ENCODE data around the gene CDIPT.
"Not testable (repeated sequence)": the region's sequence is repeated elsewhere in the genome, so short reads cannot be mapped to it uniquely, and the experiment has no call there.

Gene CDIPT

DNA sequence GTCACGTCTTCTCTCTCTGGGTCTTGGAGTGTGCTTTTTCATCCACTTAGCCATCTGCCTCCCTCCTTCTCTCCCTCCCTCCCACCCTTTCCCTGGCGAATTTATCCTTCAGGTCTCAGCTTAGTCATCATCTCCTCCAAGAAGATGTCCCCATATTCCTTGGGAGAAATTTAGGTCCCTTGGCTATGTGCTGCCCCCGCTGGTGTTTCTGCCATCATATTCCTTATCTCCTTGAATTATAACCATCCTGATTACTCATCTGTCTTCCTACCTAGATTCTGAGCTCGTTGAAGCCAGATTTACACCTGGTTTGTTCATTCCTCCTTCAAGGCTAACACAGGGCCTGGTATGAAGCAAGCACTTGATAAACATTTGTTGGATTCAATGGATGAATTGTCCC is 31.3 kb upstream of the CDIPT start:
- TF ChIP-seq, protein P1, sequence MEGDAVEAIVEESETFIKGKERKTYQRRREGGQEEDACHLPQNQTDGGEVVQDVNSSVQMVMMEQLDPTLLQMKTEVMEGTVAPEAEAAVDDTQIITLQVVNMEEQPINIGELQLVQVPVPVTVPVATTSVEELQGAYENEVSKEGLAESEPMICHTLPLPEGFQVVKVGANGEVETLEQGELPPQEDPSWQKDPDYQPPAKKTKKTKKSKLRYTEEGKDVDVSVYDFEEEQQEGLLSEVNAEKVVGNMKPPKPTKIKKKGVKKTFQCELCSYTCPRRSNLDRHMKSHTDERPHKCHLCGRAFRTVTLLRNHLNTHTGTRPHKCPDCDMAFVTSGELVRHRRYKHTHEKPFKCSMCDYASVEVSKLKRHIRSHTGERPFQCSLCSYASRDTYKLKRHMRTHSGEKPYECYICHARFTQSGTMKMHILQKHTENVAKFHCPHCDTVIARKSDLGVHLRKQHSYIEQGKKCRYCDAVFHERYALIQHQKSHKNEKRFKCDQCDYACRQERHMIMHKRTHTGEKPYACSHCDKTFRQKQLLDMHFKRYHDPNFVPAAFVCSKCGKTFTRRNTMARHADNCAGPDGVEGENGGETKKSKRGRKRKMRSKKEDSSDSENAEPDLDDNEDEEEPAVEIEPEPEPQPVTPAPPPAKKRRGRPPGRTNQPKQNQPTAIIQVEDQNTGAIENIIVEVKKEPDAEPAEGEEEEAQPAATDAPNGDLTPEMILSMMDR (conservative IDR thresholded peaks at IDR 0.05; ENCODE audit: low read length) = no peak
- no peak for DNase-seq (ENCODE audit: low read depth)
- no peak overlapping the region for H3K4me3 ChIP-seq (ENCODE audit: low read length)

DNA sequence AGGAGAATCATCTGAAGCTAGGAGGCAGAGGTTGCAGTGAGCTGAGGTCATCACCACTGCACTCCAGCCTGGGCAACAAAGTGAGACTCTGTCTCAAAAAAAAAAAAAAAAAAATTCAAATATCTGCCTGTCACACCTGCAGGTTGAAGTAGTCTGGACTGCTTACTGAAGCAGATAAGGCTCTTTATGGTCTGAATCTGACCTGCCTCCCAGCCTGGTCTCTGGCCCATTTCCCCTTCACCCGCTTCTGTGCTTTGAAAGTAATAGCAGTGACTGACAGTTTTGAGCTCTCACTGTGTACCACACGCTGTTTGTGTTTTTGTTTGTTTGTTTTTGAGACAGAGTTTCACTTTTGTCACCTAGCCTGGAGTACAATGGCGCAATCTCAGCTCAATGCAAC is 30.5 kb upstream of the CDIPT start:
- TF ChIP-seq, protein P1 (conservative IDR thresholded peaks at IDR 0.05; ENCODE audit: low read length) = no peak
- no peak overlapping the region for H3K4me3 ChIP-seq (ENCODE audit: low read length)
- no peak for DNase-seq (ENCODE audit: low read depth)

DNA sequence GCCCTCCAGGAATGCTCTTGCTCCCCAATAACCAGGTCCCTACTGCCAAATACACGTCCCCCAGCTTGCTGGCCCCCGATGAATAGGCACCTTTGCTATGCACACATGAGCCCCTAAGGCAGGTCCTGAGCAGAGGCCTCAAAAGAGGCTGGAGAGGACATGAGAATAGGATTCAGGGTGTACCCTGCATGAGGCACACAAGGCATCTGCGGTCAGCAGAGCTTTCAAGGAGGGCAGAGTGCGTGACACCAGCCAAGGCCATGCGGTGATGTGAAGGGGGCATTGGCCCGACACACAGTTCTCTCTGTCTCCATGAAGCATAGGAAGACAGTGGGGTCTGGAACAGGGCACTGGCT is 29.4 kb upstream of the CDIPT start:
- DNase-seq (ENCODE audit: low read depth) = no peak
- H3K4me3 ChIP-seq (ENCODE audit: low read length) = no peak overlapping the region
- TF ChIP-seq, protein P1 (conservative IDR thresholded peaks at IDR 0.05; ENCODE audit: low read length) = no peak

DNA sequence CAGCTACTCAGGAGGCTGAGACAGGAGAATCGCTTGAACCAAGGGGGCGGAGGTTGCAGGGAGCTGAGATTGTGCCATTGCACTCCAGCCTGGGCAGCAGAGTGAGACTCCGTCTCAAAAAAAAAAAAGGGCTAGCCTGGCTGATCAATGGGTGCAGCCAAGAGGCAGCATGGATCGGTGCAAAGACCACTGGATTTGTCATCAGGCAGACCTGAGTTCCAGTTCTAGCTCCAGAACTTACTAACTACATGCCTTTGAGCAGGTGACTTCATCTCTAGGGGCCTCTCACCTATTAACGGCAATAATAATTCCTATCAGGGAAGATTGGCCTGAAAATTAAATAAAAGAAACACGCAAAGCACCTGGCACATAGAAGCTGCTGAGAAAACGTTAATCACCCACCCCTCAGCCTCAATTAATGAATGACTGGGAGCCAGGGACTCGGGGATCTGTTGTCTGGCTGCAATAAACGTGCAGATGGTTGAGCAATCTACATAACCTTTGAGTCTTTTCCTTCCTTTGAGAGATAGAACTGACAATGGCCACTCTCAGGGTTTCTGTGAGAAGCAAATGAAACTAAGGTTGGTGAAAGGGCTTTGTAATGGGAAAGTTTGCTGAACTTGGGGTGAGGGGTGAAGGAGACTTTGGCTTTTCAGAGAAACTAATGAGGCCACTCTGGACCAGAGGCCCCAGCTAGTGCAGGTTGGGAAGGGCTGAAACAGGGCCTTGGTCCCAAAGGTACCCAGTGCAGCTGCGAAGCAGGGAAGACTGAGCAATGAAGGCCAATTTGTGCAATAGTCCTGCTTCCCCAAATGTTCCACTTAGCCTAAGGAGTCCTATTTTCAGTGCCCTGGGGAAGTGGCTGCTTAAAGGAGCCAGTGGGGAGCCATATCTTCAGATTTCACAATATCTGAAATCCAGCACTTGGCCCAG is 28.8 kb upstream of the CDIPT start:
- TF ChIP-seq, protein P1 (conservative IDR thresholded peaks at IDR 0.05; ENCODE audit: low read length) = no peak
- H3K4me3 ChIP-seq (ENCODE audit: low read length) = no peak overlapping the region
- DNase-seq (ENCODE audit: low read depth) = no peak

DNA sequence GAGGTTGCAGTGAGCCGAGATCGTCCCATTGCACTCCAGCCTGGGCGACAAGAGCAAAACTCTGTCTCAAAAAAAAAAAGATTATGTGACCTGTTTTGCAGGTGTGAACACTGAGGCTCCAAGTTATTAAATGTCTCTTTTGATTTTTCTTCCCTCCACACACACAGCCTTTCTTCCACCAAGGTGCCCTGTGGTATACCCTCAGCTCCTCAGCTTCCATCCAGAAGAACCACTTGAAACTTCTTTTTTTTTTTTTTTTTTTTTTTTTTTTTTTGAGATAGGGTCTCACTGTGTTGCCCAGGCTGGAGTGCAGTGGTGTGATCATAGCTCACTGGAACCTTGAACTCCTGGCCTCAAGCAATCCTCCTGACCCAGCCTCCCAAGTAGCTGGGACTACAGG is 26.3 kb upstream of the CDIPT start:
- not testable (repeated sequence) for DNase-seq (ENCODE audit: low read depth); H3K4me3 ChIP-seq (ENCODE audit: low read length)

DNA sequence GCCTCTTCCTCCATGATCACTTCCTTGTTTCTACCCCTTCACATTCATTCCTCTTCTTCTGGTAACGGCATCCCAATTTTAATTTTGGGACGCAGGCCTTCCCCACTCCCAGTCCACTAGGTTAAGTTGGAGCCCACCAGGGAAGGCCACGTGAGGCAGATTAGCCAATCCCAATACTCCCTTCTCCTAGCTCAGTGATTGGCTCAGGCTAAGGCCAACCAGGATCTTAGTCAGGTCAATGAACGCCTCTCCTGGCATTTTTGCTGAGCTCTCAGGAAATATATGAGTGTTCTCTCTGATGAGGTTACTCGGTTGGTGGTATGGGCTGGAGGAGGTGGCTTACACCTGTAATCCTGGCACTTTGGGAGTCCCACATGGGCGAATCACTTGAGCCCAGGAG is 21.0 kb upstream of the CDIPT start:
- TF ChIP-seq, protein P1 (conservative IDR thresholded peaks at IDR 0.05; ENCODE audit: low read length) = no peak
- no peak for DNase-seq (ENCODE audit: low read depth)
- H3K4me3 ChIP-seq (ENCODE audit: low read length) = no peak overlapping the region

DNA sequence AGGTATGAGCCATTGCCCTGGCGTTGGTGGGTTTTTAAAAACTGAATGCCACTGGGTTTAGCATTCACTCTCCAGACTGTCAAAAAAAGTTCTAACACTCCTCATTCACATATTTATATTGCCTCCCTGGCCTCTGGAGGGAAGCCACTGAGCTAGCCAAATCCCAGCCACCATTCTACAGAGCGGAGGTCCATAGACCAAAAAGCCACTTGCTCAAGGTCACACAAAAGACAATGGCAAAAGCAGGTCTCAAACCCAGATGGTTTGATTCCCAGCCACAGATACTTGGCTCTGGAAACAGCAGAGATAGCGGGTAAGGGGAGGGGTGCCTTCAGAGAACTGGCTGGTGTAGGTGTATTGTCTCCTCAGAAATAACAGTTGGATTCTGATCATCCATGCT is 18.0 kb upstream of the CDIPT start:
- DNase-seq (ENCODE audit: low read depth) = no peak
- H3K4me3 ChIP-seq (ENCODE audit: low read length) = no peak overlapping the region

More for the DNA sequence above, 18.0 kb upstream of the CDIPT start:
- TF ChIP-seq, protein P1 (conservative IDR thresholded peaks at IDR 0.05; ENCODE audit: low read length) = no peak
